Measurements from ENCODE around the gene ZNF236.
A peak's percentile ranks its signal among the peaks of the same experiment; 100 is the strongest.

Gene ZNF236

GRCh38 chr18:76866666-76867065 is 44.3 kb downstream of the ZNF236 start:
- no peak overlapping the region for H3K27ac ChIP-seq
- no peak for TF ChIP-seq CTCF (conservative IDR thresholded peaks at IDR 0.05)

- TF ChIP-seq CTCF (conservative IDR thresholded peaks at IDR 0.05), result no peak
- H3K27ac ChIP-seq, result no peak overlapping the region
Measured at GRCh38 chr18:76873311-76873710, 51.0 kb downstream of the ZNF236 start.

DNA sequence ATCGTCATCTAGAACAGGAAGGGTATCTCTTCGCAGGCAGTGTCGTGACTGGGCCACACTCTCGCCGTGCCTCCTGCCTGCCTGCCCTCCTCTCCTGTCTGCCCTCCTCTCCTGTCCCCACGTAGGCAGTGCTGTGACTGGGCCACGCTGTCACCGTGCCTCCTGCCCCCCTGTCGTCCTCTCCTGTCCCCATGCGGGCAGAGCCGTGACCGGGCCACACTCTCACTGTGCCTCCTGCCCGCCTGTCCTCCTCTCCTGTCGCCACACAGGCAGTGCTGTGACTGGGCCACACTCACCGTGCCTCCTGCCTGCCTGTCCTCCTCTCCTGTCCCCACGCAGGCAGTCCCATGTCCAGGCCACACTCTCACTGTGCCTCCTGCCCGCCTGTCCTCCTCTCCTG is 51.4 kb downstream of the ZNF236 start:
- no peak for TF ChIP-seq CTCF (conservative IDR thresholded peaks at IDR 0.05)
- H3K27ac ChIP-seq, result no peak overlapping the region

DNA sequence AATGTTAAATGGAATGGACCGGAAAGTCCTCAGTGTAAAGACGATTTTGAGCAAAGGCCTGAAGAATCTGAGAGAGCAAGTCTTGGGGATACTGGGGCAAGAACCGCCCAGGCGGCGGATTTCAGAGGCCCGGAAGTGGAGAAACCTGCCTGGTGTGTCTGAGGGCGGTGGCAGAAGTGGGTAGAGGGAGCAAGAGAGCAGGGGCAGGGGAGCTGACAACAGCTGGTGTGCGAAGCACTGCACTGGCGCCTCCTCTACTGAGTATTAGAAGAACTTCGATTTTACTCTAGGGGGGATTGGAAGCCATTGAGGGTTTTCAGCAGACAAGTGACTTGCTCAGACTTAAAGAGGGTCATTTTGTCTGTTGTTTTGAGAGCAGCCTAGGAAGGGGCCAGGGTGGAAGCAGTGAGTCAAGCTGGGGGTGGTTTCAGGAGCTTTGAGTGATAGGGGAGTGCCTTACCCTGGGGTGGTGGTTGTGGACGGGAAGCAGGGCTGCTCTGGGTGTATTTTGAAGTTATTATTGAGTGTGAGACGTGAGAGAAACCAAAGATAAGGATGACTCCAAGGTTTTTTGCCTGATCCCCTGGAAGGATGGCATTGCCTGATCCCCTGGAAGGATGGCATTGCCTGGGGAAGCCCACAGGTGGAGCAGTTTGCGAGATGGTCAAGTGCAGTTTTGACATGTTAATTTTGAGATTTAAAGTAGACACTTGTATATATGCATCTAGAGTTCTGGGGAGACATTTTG is 52.5 kb downstream of the ZNF236 start:
- TF ChIP-seq CTCF (conservative IDR thresholded peaks at IDR 0.05), result no peak

DNA sequence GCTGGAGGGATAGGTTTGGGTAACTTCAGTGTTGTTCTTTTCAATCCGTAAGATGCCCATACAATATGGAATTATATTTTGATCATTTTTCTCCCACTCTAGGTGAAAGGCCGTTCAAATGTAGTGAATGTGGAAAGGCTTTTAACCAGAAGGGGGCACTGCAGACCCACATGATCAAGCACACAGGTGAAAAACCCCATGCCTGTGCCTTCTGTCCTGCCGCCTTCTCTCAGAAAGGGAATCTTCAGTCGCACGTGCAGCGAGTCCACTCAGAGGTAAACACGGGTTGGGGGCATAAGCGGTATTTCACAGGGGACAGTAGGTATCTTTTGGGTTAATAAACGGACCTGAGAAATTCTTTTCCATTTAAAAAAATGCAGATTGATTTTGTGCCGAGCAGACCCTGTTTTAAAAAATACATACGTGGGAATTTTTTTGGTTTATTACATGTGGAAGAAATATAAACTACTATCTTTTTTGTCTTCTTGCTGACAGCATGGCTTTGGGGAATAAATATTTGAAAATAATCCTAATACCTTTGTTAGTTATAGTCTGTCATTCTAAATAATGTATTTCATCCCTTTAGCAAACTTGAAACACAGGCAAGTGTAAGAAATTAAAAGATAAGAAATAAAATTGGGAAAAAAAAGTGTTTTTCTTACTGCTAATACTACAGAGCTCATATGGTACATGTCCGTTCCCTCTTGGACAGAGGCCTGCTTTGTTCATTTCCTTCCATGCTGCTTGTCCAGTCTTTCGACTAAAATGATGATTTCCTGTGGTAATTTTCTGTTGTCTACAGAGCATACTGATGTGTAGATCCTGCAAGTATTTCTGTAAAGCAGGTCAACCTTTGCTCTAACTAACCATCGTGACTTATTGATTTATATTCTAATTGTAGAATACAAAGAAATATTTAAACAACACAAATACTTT is 53.3 kb downstream of the ZNF236 start:
- peak; percentile 76 for TF ChIP-seq CTCF (conservative IDR thresholded peaks at IDR 0.05)
- no peak overlapping the region for H3K27ac ChIP-seq

More for the DNA sequence above, 52.5 kb downstream of the ZNF236 start:
- H3K27ac ChIP-seq, result no peak overlapping the region

- H3K27ac ChIP-seq, result no peak overlapping the region
- no peak for TF ChIP-seq CTCF (conservative IDR thresholded peaks at IDR 0.05)
Measured at GRCh38 chr18:76878426-76878825, 56.1 kb downstream of the ZNF236 start.

DNA sequence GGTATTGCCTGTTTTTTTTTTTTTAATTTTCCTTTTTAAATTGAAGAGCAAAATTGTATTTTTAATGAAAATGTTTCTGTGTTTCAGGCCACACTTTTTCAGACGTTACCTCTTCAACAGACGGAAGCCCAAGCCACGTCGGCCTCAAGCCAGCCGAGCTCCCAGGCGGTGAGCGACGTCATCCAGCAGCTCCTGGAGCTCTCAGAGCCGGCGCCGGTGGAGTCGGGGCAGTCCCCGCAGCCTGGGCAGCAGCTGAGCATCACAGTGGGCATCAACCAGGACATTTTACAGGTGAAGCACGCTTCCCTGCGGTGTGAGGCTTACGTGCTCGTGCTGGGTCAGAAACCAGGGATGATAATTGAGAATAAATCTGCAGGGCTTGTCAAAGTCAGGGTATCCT is 57.7 kb downstream of the ZNF236 start:
- TF ChIP-seq CTCF (conservative IDR thresholded peaks at IDR 0.05), result no peak
- H3K27ac ChIP-seq, result no peak overlapping the region
